ENCODE data around the gene REV3L.

GRCh38 chr6:111361648-111362047, 121.4 kb downstream of the REV3L start:
- TF ChIP-seq POLR2A (IDR thresholded peaks at IDR 0.05; ENCODE audit: borderline replicate concordance, extremely low read depth, insufficient read depth, insufficient read length) (no peak), CTCF (IDR thresholded peaks at IDR 0.05 in 2 of 3, conservative IDR thresholded peaks at IDR 0.05 in 1 of 3; ENCODE audit: borderline replicate concordance in 1 of 3, insufficient read depth in 1 of 3, low read depth in 2 of 3, low read length in 2 of 3) (peak; percentile 59 to 71 (median 63)), JUND (IDR thresholded peaks at IDR 0.05) (no peak), POLR2AphosphoS5 (IDR thresholded peaks at IDR 0.05; ENCODE audit: low read depth, low read length) (no peak)
